Measurements from ENCODE around the gene ARHGAP9.

DNA sequence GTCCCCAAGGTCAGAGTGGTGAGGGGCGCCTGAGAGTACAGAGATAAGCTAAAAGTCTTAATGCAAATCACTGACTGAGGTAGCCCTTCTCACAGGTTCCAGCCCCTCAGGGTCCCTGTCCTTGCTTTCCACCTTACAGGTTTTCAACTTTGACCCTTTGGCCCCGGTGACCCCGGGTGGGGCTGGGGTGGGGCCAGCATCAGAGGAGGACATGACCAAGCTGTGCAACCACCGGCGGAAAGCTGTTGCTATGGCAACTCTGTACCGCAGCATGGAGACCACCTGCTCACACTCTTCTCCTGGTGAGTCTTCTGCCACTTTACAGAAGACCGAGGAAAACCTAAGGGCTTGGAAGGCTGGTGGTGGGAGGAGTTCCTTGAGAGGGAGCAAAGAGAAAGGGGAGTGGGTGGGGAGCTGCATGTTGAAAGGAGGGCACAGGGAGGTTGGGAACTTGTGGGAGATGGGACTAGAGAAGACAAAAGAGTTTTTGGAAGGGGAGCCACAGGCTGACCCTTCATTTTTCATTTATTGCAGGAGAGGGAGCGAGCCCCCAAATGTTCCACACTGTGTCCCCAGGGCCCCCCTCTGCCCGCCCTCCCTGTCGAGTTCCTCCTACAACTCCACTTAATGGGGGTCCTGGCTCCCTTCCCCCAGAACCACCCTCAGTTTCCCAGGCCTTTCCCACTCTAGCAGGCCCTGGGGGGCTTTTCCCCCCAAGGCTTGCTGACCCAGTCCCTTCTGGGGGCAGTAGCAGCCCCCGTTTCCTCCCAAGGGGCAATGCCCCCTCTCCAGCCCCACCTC, 45.3 kb upstream of the ARHGAP9 start:
- no peak for TF ChIP-seq CTCF (IDR thresholded peaks at IDR 0.05)
- no peak for TF ChIP-seq POLR2A (IDR thresholded peaks at IDR 0.05)
